ENCODE measurements around the gene RFX1. TPM values are rescaled to one million over a fixed set of nuclear protein-coding genes. Genes with fewer than 3 reads are reported as not detected.
A peak's percentile ranks its signal among the peaks of the same experiment; 100 is the strongest.

Gene RFX1
- total and polyA plus RNA-seq, 2 of the 13 experiments (the other 11 are each of a cell fraction or from before 2014, with no cell fraction given), result 1.1 to 1.3 TPM

DNA sequence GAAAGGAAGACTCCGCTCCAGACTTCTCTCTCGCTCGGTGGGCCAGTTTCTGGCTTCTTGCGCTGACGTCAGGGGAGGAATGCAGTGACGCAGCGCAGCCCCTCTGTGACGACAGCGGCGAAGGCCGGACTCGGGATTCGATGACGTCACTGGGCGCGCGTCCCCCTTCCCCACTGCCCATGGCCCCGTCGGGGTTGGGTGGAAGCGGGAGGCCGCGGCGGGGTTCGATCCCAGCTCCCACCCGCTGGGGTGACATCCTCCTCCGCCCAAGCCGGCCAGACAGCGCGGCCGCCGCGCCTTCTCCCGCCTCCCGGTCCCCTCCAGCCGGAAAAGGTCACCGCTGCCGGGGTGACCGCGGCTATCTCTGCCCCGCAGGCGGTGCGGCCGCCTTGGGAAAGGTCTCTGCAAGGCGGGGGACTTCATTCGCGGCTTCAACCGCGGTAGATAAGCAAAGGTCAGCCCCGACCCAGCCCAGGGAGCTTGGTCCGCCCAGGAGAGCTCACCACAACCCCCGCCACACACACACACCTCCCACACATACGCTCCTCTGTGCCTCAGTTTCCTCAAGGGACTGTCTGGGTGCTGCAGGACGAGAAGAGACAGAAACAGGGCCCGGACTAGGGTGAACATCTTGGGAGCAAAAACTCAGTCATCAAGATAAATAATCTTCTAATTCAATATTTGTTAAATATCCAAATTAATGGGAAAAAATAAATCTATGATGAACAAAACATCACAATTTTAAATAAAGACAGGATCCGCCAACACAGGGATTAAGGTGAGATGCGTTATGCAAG, 844 bp upstream of the RFX1 start (continued):
- TF ChIP-seq, protein P1, sequence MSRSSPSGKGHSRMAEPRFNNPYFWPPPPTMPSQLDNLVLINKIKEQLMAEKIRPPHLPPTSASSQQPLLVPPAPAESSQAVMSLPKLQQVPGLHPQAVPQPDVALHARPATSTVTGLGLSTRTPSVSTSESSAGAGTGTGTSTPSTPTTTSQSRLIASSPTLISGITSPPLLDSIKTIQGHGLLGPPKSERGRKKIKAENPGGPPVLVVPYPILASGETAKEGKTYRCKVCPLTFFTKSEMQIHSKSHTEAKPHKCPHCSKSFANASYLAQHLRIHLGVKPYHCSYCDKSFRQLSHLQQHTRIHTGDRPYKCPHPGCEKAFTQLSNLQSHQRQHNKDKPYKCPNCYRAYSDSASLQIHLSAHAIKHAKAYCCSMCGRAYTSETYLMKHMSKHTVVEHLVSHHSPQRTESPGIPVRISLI (CRISPR knock-in tag; IDR thresholded peaks at IDR 0.05; ENCODE audit: borderline replicate concordance), result no peak
- no peak for TF ChIP-seq HHEX (CRISPR knock-in tag; IDR thresholded peaks at IDR 0.05)
- no peak for TF ChIP-seq CCAR2 (optimal IDR thresholded peaks at IDR 0.05; ENCODE audit: low read depth, low read length)
- TF ChIP-seq FOXK2 (IDR thresholded peaks at IDR 0.05), result no peak
- no peak for TF ChIP-seq STAT5B (CRISPR knock-in tag; IDR thresholded peaks at IDR 0.05)
- TF ChIP-seq, protein P2, sequence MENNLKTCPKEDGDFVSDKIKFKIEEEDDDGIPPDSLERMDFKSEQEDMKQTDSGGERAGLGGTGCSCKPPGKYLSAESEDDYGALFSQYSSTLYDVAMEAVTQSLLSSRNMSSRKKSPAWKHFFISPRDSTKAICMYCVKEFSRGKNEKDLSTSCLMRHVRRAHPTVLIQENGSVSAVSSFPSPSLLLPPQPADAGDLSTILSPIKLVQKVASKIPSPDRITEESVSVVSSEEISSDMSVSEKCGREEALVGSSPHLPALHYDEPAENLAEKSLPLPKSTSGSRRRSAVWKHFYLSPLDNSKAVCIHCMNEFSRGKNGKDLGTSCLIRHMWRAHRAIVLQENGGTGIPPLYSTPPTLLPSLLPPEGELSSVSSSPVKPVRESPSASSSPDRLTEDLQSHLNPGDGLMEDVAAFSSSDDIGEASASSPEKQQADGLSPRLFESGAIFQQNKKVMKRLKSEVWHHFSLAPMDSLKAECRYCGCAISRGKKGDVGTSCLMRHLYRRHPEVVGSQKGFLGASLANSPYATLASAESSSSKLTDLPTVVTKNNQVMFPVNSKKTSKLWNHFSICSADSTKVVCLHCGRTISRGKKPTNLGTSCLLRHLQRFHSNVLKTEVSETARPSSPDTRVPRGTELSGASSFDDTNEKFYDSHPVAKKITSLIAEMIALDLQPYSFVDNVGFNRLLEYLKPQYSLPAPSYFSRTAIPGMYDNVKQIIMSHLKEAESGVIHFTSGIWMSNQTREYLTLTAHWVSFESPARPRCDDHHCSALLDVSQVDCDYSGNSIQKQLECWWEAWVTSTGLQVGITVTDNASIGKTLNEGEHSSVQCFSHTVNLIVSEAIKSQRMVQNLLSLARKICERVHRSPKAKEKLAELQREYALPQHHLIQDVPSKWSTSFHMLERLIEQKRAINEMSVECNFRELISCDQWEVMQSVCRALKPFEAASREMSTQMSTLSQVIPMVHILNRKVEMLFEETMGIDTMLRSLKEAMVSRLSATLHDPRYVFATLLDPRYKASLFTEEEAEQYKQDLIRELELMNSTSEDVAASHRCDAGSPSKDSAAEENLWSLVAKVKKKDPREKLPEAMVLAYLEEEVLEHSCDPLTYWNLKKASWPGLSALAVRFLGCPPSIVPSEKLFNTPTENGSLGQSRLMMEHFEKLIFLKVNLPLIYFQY (CRISPR knock-in tag; IDR thresholded peaks at IDR 0.05; ENCODE audit: borderline replicate concordance), result peak; percentile 55
- TF ChIP-seq, protein P3, sequence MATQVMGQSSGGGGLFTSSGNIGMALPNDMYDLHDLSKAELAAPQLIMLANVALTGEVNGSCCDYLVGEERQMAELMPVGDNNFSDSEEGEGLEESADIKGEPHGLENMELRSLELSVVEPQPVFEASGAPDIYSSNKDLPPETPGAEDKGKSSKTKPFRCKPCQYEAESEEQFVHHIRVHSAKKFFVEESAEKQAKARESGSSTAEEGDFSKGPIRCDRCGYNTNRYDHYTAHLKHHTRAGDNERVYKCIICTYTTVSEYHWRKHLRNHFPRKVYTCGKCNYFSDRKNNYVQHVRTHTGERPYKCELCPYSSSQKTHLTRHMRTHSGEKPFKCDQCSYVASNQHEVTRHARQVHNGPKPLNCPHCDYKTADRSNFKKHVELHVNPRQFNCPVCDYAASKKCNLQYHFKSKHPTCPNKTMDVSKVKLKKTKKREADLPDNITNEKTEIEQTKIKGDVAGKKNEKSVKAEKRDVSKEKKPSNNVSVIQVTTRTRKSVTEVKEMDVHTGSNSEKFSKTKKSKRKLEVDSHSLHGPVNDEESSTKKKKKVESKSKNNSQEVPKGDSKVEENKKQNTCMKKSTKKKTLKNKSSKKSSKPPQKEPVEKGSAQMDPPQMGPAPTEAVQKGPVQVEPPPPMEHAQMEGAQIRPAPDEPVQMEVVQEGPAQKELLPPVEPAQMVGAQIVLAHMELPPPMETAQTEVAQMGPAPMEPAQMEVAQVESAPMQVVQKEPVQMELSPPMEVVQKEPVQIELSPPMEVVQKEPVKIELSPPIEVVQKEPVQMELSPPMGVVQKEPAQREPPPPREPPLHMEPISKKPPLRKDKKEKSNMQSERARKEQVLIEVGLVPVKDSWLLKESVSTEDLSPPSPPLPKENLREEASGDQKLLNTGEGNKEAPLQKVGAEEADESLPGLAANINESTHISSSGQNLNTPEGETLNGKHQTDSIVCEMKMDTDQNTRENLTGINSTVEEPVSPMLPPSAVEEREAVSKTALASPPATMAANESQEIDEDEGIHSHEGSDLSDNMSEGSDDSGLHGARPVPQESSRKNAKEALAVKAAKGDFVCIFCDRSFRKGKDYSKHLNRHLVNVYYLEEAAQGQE (IDR thresholded peaks at IDR 0.05; ENCODE audit: borderline replicate concordance in 1 of 2, low read depth in 1 of 2, low read length in 2 of 2), result no peak; a peak in 1 of 4 replicates
- TF ChIP-seq, protein P4, sequence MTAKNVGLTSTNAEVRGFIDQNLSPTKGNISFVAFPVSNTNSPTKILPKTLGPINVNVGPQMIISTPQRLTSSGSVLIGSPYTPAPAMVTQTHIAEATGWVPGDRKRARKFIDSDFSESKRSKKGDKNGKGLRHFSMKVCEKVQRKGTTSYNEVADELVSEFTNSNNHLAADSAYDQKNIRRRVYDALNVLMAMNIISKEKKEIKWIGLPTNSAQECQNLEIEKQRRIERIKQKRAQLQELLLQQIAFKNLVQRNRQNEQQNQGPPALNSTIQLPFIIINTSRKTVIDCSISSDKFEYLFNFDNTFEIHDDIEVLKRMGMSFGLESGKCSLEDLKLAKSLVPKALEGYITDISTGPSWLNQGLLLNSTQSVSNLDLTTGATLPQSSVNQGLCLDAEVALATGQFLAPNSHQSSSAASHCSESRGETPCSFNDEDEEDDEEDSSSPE (CRISPR knock-in tag; IDR thresholded peaks at IDR 0.05), result 0 out of 2 replicates have a peak, but pooled peaks have one; percentile 11
- no peak for TF ChIP-seq CBX2 (IDR thresholded peaks at IDR 0.05; ENCODE audit: low read depth, low read length)
- no peak for TF ChIP-seq CBX2 (CRISPR knock-in tag; IDR thresholded peaks at IDR 0.05; ENCODE audit: low read depth)
- peak; percentile 91; the same call in 1 of the 2 replicates for TF ChIP-seq ZNF839 (CRISPR knock-in tag; IDR thresholded peaks at IDR 0.05; ENCODE audit: borderline replicate concordance)
- no peak for TF ChIP-seq ZNF549 (CRISPR knock-in tag; IDR thresholded peaks at IDR 0.05)
- TF ChIP-seq, protein P5, sequence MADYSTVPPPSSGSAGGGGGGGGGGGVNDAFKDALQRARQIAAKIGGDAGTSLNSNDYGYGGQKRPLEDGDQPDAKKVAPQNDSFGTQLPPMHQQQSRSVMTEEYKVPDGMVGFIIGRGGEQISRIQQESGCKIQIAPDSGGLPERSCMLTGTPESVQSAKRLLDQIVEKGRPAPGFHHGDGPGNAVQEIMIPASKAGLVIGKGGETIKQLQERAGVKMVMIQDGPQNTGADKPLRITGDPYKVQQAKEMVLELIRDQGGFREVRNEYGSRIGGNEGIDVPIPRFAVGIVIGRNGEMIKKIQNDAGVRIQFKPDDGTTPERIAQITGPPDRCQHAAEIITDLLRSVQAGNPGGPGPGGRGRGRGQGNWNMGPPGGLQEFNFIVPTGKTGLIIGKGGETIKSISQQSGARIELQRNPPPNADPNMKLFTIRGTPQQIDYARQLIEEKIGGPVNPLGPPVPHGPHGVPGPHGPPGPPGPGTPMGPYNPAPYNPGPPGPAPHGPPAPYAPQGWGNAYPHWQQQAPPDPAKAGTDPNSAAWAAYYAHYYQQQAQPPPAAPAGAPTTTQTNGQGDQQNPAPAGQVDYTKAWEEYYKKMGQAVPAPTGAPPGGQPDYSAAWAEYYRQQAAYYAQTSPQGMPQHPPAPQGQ (CRISPR knock-in tag; IDR thresholded peaks at IDR 0.05; ENCODE audit: borderline replicate concordance), result no peak
- peak; percentile 85 for TF ChIP-seq ZFY (CRISPR knock-in tag; IDR thresholded peaks at IDR 0.05)
- peak; percentile 15; the same call in 1 of the 2 replicates for TF ChIP-seq ZNF136 (CRISPR knock-in tag; IDR thresholded peaks at IDR 0.05; ENCODE audit: low read depth)
- no peak for TF ChIP-seq MTA3 (CRISPR knock-in tag; IDR thresholded peaks at IDR 0.05)
- peak; percentile 53; the same call in 1 of the 2 replicates for TF ChIP-seq ZNF768 (CRISPR knock-in tag; IDR thresholded peaks at IDR 0.05)
